GM12892 (cell line): ENCODE measurements around the gene SRF.

ENCODE experiments used
- POLR2A ChIP-seq: IDR thresholded peaks from 2 replicates; pipeline ENCODE4 v1.6.1; 2011; ENCODE audit warnings: low read depth, low read length, control low read depth
- POLR2AphosphoS5 ChIP-seq: IDR thresholded peaks from 2 replicates; pipeline ENCODE4 v1.6.1; 2011; ENCODE audit warnings: low read depth, low read length, control low read depth
- TAF1 ChIP-seq: IDR thresholded peaks from 2 replicates; pipeline ENCODE4 v1.6.1; 2011; ENCODE audit warnings: low read depth, mild to moderate bottlenecking, control low read depth, low read length, borderline replicate concordance

- no peak for TF ChIP-seq POLR2A
- no peak for TF ChIP-seq POLR2AphosphoS5
- TF ChIP-seq TAF1: no peak
Observed at GRCh38 chr6:43188426-43188825, 17.4 kb downstream of the SRF start.
